Measurements from ENCODE around the gene TTC7B. TPM values are rescaled to one million over a fixed set of nuclear protein-coding genes. Genes with fewer than 3 reads are reported as not detected.

The TTC7B gene
- total RNA-seq, 2 experiments from 2014 or later: 1.2 to 1.3 TPM

- no peaks in the 10 kb centered on the region for H3K27me3 ChIP-seq (ENCODE audit: control insufficient read depth in 1 of 2, insufficient read depth in 2 of 2, low read length in 2 of 2)
- H3K4me3 ChIP-seq (ENCODE audit: low read length): no peak overlapping the region
- no peaks in the 10 kb centered on the region for H3K36me3 ChIP-seq (ENCODE audit: insufficient read depth, low read length)
- DNase-seq: no peak
- no peaks in the 10 kb centered on the region for H3K4me1 ChIP-seq (ENCODE audit: insufficient read depth, low read length)
- H3K36me3 Mint-ChIP-seq (ENCODE audit: low read depth): peaks cover 30% of the 10 kb centered on the region
- H3K27me3 Mint-ChIP-seq: no peaks in the 10 kb centered on the region
- CTCF ChIA-PET: interaction anchor here (1.5 kb wide), 1 partner anchor 10 kb away, joined by 6 read pairs; no protein-coding TSS in a partner anchor
- peaks cover 19% of the 10 kb centered on the region for H3K9me3 Mint-ChIP-seq
- no peak overlapping the region for H3K4me3 Mint-ChIP-seq
- POLR2A ChIA-PET: no interaction called here
- H3K4me1 Mint-ChIP-seq (ENCODE audit: low read depth): no peaks in the 10 kb centered on the region
- no peak overlapping the region for H3K27ac Mint-ChIP-seq
- TF ChIP-seq CTCF (IDR thresholded peaks at IDR 0.05): no peak
- ATAC-seq (ENCODE audit: poor library complexity): no peak
- H3K27ac ChIP-seq (ENCODE audit: low read depth in 1 of 2, low read length in 2 of 2): no peak overlapping the region
- intact Hi-C loops (cut with DNase I, micrococcal nuclease): no loop called here
- peaks cover 6 to 31% of the 10 kb centered on the region in 2 experiments for H3K9me3 ChIP-seq (ENCODE audit: control insufficient read depth in 1 of 2, insufficient read depth in 1 of 2, low read length in 2 of 2)
These were observed 48.3 kb downstream of the TTC7B start for GRCh38 chr14:90767899-90768298.

- H3K27ac ChIP-seq (ENCODE audit: low read depth in 1 of 2, low read length in 2 of 2): no peak overlapping the region
- H3K36me3 ChIP-seq (ENCODE audit: insufficient read depth, low read length): no peaks in the 10 kb centered on the region
- peaks cover 9% of the 10 kb centered on the region for H3K9me3 Mint-ChIP-seq
- no peaks in the 10 kb centered on the region for H3K27me3 ChIP-seq (ENCODE audit: control insufficient read depth in 1 of 2, insufficient read depth in 2 of 2, low read length in 2 of 2)
- DNase-seq (peak in 3 of 14 experiments; percentile 5 to 29 (median 27)), ATAC-seq (ENCODE audit: poor library complexity) (no peak)
- no peak overlapping the region for H3K4me3 ChIP-seq (ENCODE audit: low read length)
- POLR2A ChIA-PET: interaction anchor here (3.5 kb wide), 1 partner anchor 378 kb away, joined by 65 read pairs; no protein-coding TSS in a partner anchor
- intact Hi-C loops (cut with DNase I, micrococcal nuclease): loop anchor here in 1 of 2 experiments (5.0 kb wide), 1 partner anchor 67 kb away; no protein-coding TSS in a partner anchor
- H3K36me3 Mint-ChIP-seq (ENCODE audit: low read depth): peaks cover 20% of the 10 kb centered on the region
- H3K4me3 Mint-ChIP-seq: no peak overlapping the region
- CTCF ChIA-PET: no interaction called here
- TF ChIP-seq CTCF (IDR thresholded peaks at IDR 0.05): peak; percentile 50
- peaks cover 21% of the 10 kb centered on the region for H3K4me1 ChIP-seq (ENCODE audit: insufficient read depth, low read length)
- no peak overlapping the region for H3K27ac Mint-ChIP-seq
- H3K27me3 Mint-ChIP-seq: no peaks in the 10 kb centered on the region
- peaks cover 23% of the 10 kb centered on the region for H3K4me1 Mint-ChIP-seq (ENCODE audit: low read depth)
- H3K9me3 ChIP-seq (ENCODE audit: control insufficient read depth in 1 of 2, insufficient read depth in 1 of 2, low read length in 2 of 2): peaks cover 0 to 15% of the 10 kb centered on the region in 2 experiments
These were observed 55.5 kb downstream of the TTC7B start for GRCh38 chr14:90760591-90761316.

DNA sequence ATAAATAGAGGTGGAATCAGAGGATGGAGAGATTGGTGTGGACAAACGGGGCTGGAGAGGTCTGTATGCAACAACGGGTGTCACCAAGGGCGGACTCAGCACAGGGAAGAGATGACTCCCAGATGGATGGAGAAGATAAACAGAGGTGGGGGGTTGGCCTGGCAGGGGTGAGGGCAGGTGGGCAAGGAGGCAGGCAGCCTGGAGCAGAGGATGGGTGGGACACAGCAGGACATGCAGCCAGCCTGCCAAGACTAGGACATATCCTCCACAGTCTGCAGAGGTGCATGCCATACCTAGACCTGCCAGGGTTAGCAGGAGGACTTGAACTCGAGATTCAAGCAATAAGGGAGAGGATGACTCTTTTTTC lies 56.2 kb downstream of the TTC7B start:
- Histone ChIP-seq H3K4me1 (ENCODE audit: insufficient read depth, low read length) (peaks cover 21% of the 10 kb centered on the region), H3K9me3 (ENCODE audit: control insufficient read depth in 1 of 2, insufficient read depth in 1 of 2, low read length in 2 of 2) (peaks cover 0 to 13% of the 10 kb centered on the region in 2 experiments), H3K36me3 (ENCODE audit: insufficient read depth, low read length) (no peaks in the 10 kb centered on the region), H3K4me3 (ENCODE audit: low read length) (no peak overlapping the region), H3K27ac (ENCODE audit: low read depth in 1 of 2, low read length in 2 of 2) (no peak overlapping the region), H3K27me3 (ENCODE audit: control insufficient read depth in 1 of 2, insufficient read depth in 2 of 2, low read length in 2 of 2) (no peaks in the 10 kb centered on the region)
- H3K27me3 Mint-ChIP-seq: no peaks in the 10 kb centered on the region
- no peak for ATAC-seq (ENCODE audit: poor library complexity)
- intact Hi-C loops (cut with DNase I, micrococcal nuclease): loop anchor here in 1 of 2 experiments (5.0 kb wide), 1 partner anchor 67 kb away; no protein-coding TSS in a partner anchor
- peaks cover 9% of the 10 kb centered on the region for H3K9me3 Mint-ChIP-seq
- ChIA-PET CTCF (interaction anchor here (1.0 kb wide), 1 partner anchor 14 kb away, joined by 3 read pairs; no protein-coding TSS in a partner anchor), POLR2A (interaction anchor here (1.4 to 3.5 kb wide), 3 partner anchors 357 to 377 kb away, joined by 3 to 65 read pairs (median 3); no protein-coding TSS in a partner anchor)
- peak in 1 of 14 experiments; percentile 16 for DNase-seq
- H3K27ac Mint-ChIP-seq: peak overlapping the region; percentile 89
- peaks cover 23% of the 10 kb centered on the region for H3K4me1 Mint-ChIP-seq (ENCODE audit: low read depth)
- peaks cover 13% of the 10 kb centered on the region for H3K36me3 Mint-ChIP-seq (ENCODE audit: low read depth)
- H3K4me3 Mint-ChIP-seq: no peak overlapping the region
- no peak for TF ChIP-seq CTCF (IDR thresholded peaks at IDR 0.05)

Data from CD4-positive, alpha-beta T cell (primary cell).